NCI-H2107 treated with DMSO at 0.1 percent for 48 hours (cell line): ENCODE measurements around the gene NUP210L.
"Not testable (repeated sequence)": the region's sequence is repeated elsewhere in the genome, so short reads cannot be mapped to it uniquely, and the experiment has no call there.

Experiments used
- DNase-seq: peaks from one replicate; lab custom pipeline; 2025; ENCODE audit not compliant: unreplicated experiment; lab: John Stamatoyannopoulos, UW

NUP210L gene

GRCh38 chr1:154100141-154100540 lies 54.7 kb downstream of the NUP210L start:
- DNase-seq: not testable (repeated sequence)

- no peak for DNase-seq
Measured at GRCh38 chr1:154097873-154098272, 57.0 kb downstream of the NUP210L start.

- DNase-seq: no peak
Measured at GRCh38 chr1:154095456-154096060, 59.3 kb downstream of the NUP210L start.

GRCh38 chr1:154094411-154094810 lies 60.5 kb downstream of the NUP210L start:
- DNase-seq: no peak

- no peak for DNase-seq
Measured at GRCh38 chr1:154093699-154094098, 61.2 kb downstream of the NUP210L start.

GRCh38 chr1:154091706-154092105 lies 63.2 kb downstream of the NUP210L start:
- no peak for DNase-seq

GRCh38 chr1:154087574-154087973 lies 67.3 kb downstream of the NUP210L start:
- no peak for DNase-seq

GRCh38 chr1:154083057-154083456 lies 71.8 kb downstream of the NUP210L start:
- DNase-seq: not testable (repeated sequence)

GRCh38 chr1:154081386-154082126 lies 73.3 kb downstream of the NUP210L start:
- no peak for DNase-seq

GRCh38 chr1:154076413-154076812 lies 78.5 kb downstream of the NUP210L start:
- DNase-seq: no peak

- DNase-seq: no peak
Measured at GRCh38 chr1:154075746-154076145, 79.1 kb downstream of the NUP210L start.

GRCh38 chr1:154062309-154062708 lies 92.6 kb downstream of the NUP210L start:
- no peak for DNase-seq

GRCh38 chr1:154047436-154047835 lies 107.4 kb downstream of the NUP210L start:
- DNase-seq: not testable (repeated sequence)

GRCh38 chr1:154033697-154034096 lies 121.2 kb downstream of the NUP210L start:
- DNase-seq: not testable (repeated sequence)

GRCh38 chr1:154019940-154020339 lies 134.9 kb downstream of the NUP210L start:
- no peak for DNase-seq

- DNase-seq: no peak
Measured at GRCh38 chr1:154019269-154019668, 135.6 kb downstream of the NUP210L start.

- no peak for DNase-seq
Measured at GRCh38 chr1:154014154-154014907, 140.5 kb downstream of the NUP210L start.

- not testable (repeated sequence) for DNase-seq
Measured at GRCh38 chr1:154012543-154012942, 142.3 kb downstream of the NUP210L start.

GRCh38 chr1:154012129-154012528 lies 142.7 kb downstream of the NUP210L start:
- no peak for DNase-seq

- no peak for DNase-seq
Measured at GRCh38 chr1:154006136-154006535, 148.7 kb downstream of the NUP210L start.

- no peak for DNase-seq
Measured at GRCh38 chr1:154000420-154000819, 154.5 kb downstream of the NUP210L start.

GRCh38 chr1:153996882-153997281 lies 158.0 kb downstream of the NUP210L start:
- not testable (repeated sequence) for DNase-seq
